Measurements from ENCODE around the gene LRP1B. TPM values are rescaled to one million over a fixed set of nuclear protein-coding genes. Genes with fewer than 3 reads are reported as not detected.
A peak's percentile ranks its signal among the peaks of the same experiment; 100 is the strongest.

LRP1B gene
- total RNA-seq, 1 donor from 2014 or later: 8.8 TPM

DNA sequence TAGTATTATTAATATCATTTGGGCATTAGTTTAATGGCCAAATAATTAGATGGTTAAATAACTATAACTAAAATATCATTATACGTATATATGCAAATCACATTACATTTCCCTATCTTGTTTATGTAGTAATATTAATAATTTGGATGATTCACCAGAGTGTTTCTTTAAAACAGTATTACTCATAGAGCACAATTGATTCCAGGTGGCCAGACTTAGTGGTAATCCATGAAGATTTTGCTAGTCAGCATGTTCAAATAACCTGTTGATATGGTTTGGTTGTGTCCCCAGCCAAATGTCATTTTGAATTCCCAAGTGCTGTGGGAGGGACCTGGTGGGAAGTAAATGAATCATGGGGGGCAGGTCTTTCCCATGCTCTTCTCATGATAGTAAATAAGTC, 782.3 kb downstream of the LRP1B start:
- intact Hi-C loops (cut with DNase I): no loop called here
- no peaks in the 10 kb centered on the region for H3K9me3 ChIP-seq
- H3K27ac ChIP-seq: no peak overlapping the region
- no peaks in the 10 kb centered on the region for H3K36me3 ChIP-seq
- H3K4me1 ChIP-seq: no peaks in the 10 kb centered on the region
- no peaks in the 10 kb centered on the region for H3K27me3 ChIP-seq
- no peak for DNase-seq (ENCODE audit: extremely low spot score in 2 of 2)
- TF ChIP-seq POLR2AphosphoS5 (IDR thresholded peaks at IDR 0.05; ENCODE audit: insufficient read depth in 1 of 2, low read depth in 1 of 2) (no peak), POLR2A (IDR thresholded peaks at IDR 0.05) (no peak)
- TF ChIP-seq, protein P1, sequence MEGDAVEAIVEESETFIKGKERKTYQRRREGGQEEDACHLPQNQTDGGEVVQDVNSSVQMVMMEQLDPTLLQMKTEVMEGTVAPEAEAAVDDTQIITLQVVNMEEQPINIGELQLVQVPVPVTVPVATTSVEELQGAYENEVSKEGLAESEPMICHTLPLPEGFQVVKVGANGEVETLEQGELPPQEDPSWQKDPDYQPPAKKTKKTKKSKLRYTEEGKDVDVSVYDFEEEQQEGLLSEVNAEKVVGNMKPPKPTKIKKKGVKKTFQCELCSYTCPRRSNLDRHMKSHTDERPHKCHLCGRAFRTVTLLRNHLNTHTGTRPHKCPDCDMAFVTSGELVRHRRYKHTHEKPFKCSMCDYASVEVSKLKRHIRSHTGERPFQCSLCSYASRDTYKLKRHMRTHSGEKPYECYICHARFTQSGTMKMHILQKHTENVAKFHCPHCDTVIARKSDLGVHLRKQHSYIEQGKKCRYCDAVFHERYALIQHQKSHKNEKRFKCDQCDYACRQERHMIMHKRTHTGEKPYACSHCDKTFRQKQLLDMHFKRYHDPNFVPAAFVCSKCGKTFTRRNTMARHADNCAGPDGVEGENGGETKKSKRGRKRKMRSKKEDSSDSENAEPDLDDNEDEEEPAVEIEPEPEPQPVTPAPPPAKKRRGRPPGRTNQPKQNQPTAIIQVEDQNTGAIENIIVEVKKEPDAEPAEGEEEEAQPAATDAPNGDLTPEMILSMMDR (IDR thresholded peaks at IDR 0.05): no peak
- H3K4me3 ChIP-seq: no peak overlapping the region

DNA sequence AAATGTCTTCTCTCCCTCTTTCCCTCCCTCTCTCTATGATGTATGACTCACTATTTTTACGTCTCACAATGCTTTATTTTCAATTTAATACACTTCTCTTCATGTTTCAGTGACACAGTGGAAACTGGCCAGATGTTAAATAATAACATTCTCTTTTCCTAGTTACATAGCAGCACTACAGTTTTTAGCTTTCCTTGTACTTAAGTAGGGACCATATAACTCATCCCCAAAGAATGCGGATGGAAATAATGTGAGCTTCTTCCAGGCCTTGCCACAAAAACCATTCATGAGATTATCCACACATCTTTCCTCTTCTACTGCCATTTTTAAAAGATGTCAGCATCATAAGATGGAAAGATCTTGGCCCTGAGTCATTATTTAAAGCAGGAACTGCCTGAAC, 789.4 kb downstream of the LRP1B start:
- intact Hi-C loops (cut with DNase I): no loop called here
- Histone ChIP-seq H3K9me3 (no peaks in the 10 kb centered on the region), H3K27me3 (no peaks in the 10 kb centered on the region), H3K27ac (no peak overlapping the region), H3K4me1 (no peaks in the 10 kb centered on the region), H3K36me3 (no peaks in the 10 kb centered on the region), H3K4me3 (no peak overlapping the region)
- no peak for DNase-seq (ENCODE audit: extremely low spot score in 2 of 2)
- no peak for TF ChIP-seq POLR2A (IDR thresholded peaks at IDR 0.05)
- no peak for TF ChIP-seq POLR2AphosphoS5 (IDR thresholded peaks at IDR 0.05; ENCODE audit: insufficient read depth in 1 of 2, low read depth in 1 of 2)
- TF ChIP-seq, protein P1 (IDR thresholded peaks at IDR 0.05): no peak

DNA sequence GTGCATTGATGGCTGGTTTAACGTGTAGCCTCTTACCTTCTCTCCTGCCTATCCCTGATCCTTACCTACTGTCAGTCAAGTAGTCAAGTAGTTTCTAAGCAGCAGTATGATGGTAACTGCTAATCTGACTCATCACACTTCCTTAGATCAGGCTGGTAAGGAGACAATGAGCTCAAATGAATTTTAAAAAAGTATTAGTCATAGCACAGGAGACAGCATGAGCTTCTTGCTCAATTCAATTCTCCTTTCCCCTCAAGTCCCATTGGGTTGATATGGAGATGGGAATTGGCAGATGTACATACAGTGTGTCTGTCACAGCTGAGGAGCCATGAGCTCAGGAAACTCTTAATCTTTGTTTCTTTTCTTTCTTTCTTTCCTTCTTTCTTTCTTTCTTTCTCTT, 799.7 kb downstream of the LRP1B start:
- Histone ChIP-seq H3K4me1 (no peaks in the 10 kb centered on the region), H3K36me3 (no peaks in the 10 kb centered on the region), H3K27ac (no peak overlapping the region), H3K27me3 (no peaks in the 10 kb centered on the region), H3K4me3 (no peak overlapping the region), H3K9me3 (no peaks in the 10 kb centered on the region)
- TF ChIP-seq, protein P1 (IDR thresholded peaks at IDR 0.05): no peak
- TF ChIP-seq POLR2AphosphoS5 (IDR thresholded peaks at IDR 0.05; ENCODE audit: insufficient read depth in 1 of 2, low read depth in 1 of 2): peak in 1 of 2 donors; percentile 15
- no peak for TF ChIP-seq POLR2A (IDR thresholded peaks at IDR 0.05)
- intact Hi-C loops (cut with DNase I): no loop called here
- no peak for DNase-seq (ENCODE audit: extremely low spot score in 2 of 2)

DNA sequence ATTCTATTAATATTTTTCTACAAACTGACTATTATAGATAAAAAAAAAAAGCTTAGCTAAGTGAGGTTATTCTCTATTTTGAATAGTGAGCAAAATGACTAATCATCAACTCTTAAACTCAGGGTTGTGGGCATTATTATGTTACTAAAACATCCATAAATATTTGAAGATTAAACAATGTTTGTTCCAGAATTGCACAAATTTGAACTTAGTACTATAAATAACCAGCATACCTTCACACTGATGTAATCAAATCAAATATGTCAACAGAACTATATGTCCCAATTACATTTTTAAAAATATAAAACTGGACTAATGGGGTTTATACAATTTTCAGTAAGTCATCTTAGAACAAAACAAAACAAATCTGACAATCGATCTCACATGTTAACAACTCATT, 800.9 kb downstream of the LRP1B start:
- DNase-seq (ENCODE audit: extremely low spot score in 2 of 2): no peak
- H3K27ac ChIP-seq: no peak overlapping the region
- no peaks in the 10 kb centered on the region for H3K9me3 ChIP-seq
- TF ChIP-seq POLR2A (IDR thresholded peaks at IDR 0.05): no peak
- TF ChIP-seq, protein P1 (IDR thresholded peaks at IDR 0.05): no peak
- no peak overlapping the region for H3K4me3 ChIP-seq
- no peaks in the 10 kb centered on the region for H3K4me1 ChIP-seq
- intact Hi-C loops (cut with DNase I): no loop called here
- no peaks in the 10 kb centered on the region for H3K27me3 ChIP-seq
- no peaks in the 10 kb centered on the region for H3K36me3 ChIP-seq

DNA sequence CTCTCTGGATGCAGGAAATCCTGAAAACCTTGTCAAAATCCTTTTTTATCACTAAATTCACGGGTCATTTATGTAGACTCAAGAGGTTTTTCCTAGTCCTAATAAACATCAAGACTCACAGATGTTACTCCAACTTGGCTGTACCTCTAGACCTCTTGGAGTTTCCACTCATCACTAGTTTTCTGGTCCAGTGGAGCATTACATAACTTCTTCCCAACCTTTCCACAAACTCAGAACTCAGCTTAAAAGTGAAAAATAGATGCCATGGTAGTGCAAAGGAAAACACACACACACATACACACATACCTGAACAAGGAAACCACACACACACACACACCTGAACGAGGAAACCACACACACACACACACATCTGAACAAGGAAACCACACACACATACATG, 807.2 kb downstream of the LRP1B start:
- H3K9me3 ChIP-seq: no peaks in the 10 kb centered on the region
- no peaks in the 10 kb centered on the region for H3K4me1 ChIP-seq
- H3K36me3 ChIP-seq: no peaks in the 10 kb centered on the region
- no peaks in the 10 kb centered on the region for H3K27me3 ChIP-seq
- intact Hi-C loops (cut with DNase I): no loop called here
- no peak for DNase-seq (ENCODE audit: extremely low spot score in 2 of 2)
- no peak overlapping the region for H3K4me3 ChIP-seq
- TF ChIP-seq, protein P1 (IDR thresholded peaks at IDR 0.05): no peak
- TF ChIP-seq POLR2A (IDR thresholded peaks at IDR 0.05) (no peak), POLR2AphosphoS5 (IDR thresholded peaks at IDR 0.05; ENCODE audit: insufficient read depth in 1 of 2, low read depth in 1 of 2) (no peak)
- H3K27ac ChIP-seq: no peak overlapping the region

Measured in vagina (tissue), 2 donors.